Colonic mucosa (tissue), 4 donors: ENCODE data around the gene CYP21A2. TPM values are rescaled to one million over a fixed set of nuclear protein-coding genes. Genes with fewer than 3 reads are reported as not detected.
"Not testable (repeated sequence)": the region's sequence is repeated elsewhere in the genome, so short reads cannot be mapped to it uniquely, and the experiment has no call there.

ENCODE experiments used
- DNase-seq: peaks from one replicate; pipeline ENCODE4 v3.0.0-alpha.2; 2020
- H3K27ac ChIP-seq: fragments of 200-600 bp; one replicate; pipeline ENCODE4 v1.8.0; 2021
- H3K27me3 ChIP-seq: fragments of 200-600 bp; one replicate; pipeline ENCODE4 v1.8.0; 2021
- H3K36me3 ChIP-seq: fragments of 200-600 bp; one replicate; pipeline ENCODE4 v1.8.0; 2021
- H3K4me1 ChIP-seq: fragments of 200-600 bp; one replicate; pipeline ENCODE4 v1.8.0; 2021; ENCODE audit warnings: mild to moderate bottlenecking
- H3K4me3 ChIP-seq: fragments of 200-600 bp; one replicate; pipeline ENCODE4 v1.8.0; 2021
- H3K9ac ChIP-seq, 2 donors: one replicate each; pipeline ENCODE4 v1.7.0; 2013; ENCODE audit warnings: control low read depth in 2 of 2, low read depth in 2 of 2, low read length in 2 of 2
- H3K9me3 ChIP-seq: fragments of 200-600 bp; one replicate; pipeline ENCODE4 v1.8.0; 2021
- CTCF ChIP-seq: fragments of 200-600 bp; IDR thresholded peaks from one replicate; pipeline ENCODE4 v1.8.0; 2022; ENCODE audit warnings: antibody characterized with exemption, mild to moderate bottlenecking
- intact Hi-C: fragments of 100-400 bp; cut with DNase I; formaldehyde crosslinking; loops from one replicate; pipeline ENCODE4 v1.14.1; 2022
- total RNA-seq, 2 donors: library from RNA; stranded (reverse); fragmentation: NEBNext Ultra II Directional in 1 of 2; extraction: Animal tissue kit (Norgen Biotek cat#: 25700) in 1 of 2; gene quantifications; one replicate each; pipeline ENCODE4 v1.2.1, GENCODE V29; 2021
- donor health status: healthy.
- donor health status: DM: no; HTN: no; CAD: no.
- donor health status: DM: no; HTN: no; CAD: no.

The CYP21A2 gene
- total RNA-seq, 2 donors from 2014 or later, result 3.3 TPM; not detected in 1

- H3K4me3 ChIP-seq, result no peak overlapping the region
- H3K27ac ChIP-seq, result no peak overlapping the region
- TF ChIP-seq CTCF, result no peak
- H3K9me3 ChIP-seq, result no peaks in the 10 kb centered on the region
- intact Hi-C loops, result no loop called here
- H3K27me3 ChIP-seq, result no peaks in the 10 kb centered on the region
- H3K9ac ChIP-seq, result no peak overlapping the region
- H3K36me3 ChIP-seq, result no peaks in the 10 kb centered on the region
- no peak for DNase-seq
- H3K4me1 ChIP-seq, result no peaks in the 10 kb centered on the region
These were observed 18.0 kb downstream of the CYP21A2 start for GRCh38 chr6:32056254-32056653.

GRCh38 chr6:32057966-32058365, 19.8 kb downstream of the CYP21A2 start:
- H3K36me3 ChIP-seq, result no peaks in the 10 kb centered on the region
- no peak for DNase-seq
- H3K27me3 ChIP-seq, result no peaks in the 10 kb centered on the region
- H3K9me3 ChIP-seq, result no peaks in the 10 kb centered on the region
- H3K27ac ChIP-seq, result no peak overlapping the region
- no peak for TF ChIP-seq CTCF
- no peak overlapping the region for H3K9ac ChIP-seq
- intact Hi-C loops, result no loop called here
- no peaks in the 10 kb centered on the region for H3K4me1 ChIP-seq
- H3K4me3 ChIP-seq, result no peak overlapping the region

- no peaks in the 10 kb centered on the region for H3K4me1 ChIP-seq
- no peaks in the 10 kb centered on the region for H3K36me3 ChIP-seq
- H3K9ac ChIP-seq, result no peak overlapping the region
- H3K4me3 ChIP-seq, result no peak overlapping the region
- DNase-seq, result no peak
- H3K27ac ChIP-seq, result no peak overlapping the region
- intact Hi-C loops, result no loop called here
- no peak for TF ChIP-seq CTCF
- H3K27me3 ChIP-seq, result no peaks in the 10 kb centered on the region
- no peaks in the 10 kb centered on the region for H3K9me3 ChIP-seq
These were observed 20.3 kb downstream of the CYP21A2 start for GRCh38 chr6:32058511-32058963.

- intact Hi-C loops, result no loop called here
- no peak for DNase-seq
- TF ChIP-seq CTCF, result no peak
- Histone ChIP-seq H3K9ac (no peak overlapping the region), H3K9me3 (no peaks in the 10 kb centered on the region), H3K4me3 (no peak overlapping the region), H3K27me3 (no peaks in the 10 kb centered on the region), H3K36me3 (no peaks in the 10 kb centered on the region), H3K4me1 (no peaks in the 10 kb centered on the region), H3K27ac (no peak overlapping the region)
These were observed 22.9 kb downstream of the CYP21A2 start for GRCh38 chr6:32060966-32061655.

GRCh38 chr6:32064706-32065105, 26.5 kb downstream of the CYP21A2 start:
- no peak for DNase-seq
- H3K27ac ChIP-seq, result no peak overlapping the region
- intact Hi-C loops, result no loop called here
- TF ChIP-seq CTCF, result no peak
- no peaks in the 10 kb centered on the region for H3K27me3 ChIP-seq
- H3K9me3 ChIP-seq, result no peaks in the 10 kb centered on the region
- H3K4me3 ChIP-seq, result no peak overlapping the region
- H3K4me1 ChIP-seq, result no peaks in the 10 kb centered on the region
- no peaks in the 10 kb centered on the region for H3K36me3 ChIP-seq
- H3K9ac ChIP-seq, result no peak overlapping the region

GRCh38 chr6:32067521-32067920, 29.3 kb downstream of the CYP21A2 start:
- intact Hi-C loops, H3K9ac ChIP-seq, DNase-seq, H3K27ac ChIP-seq, H3K9me3 ChIP-seq, H3K27me3 ChIP-seq, H3K4me1 ChIP-seq, H3K4me3 ChIP-seq, H3K36me3 ChIP-seq: not testable (repeated sequence)

GRCh38 chr6:32068315-32068714, 30.1 kb downstream of the CYP21A2 start:
- H3K27ac ChIP-seq, DNase-seq, H3K9ac ChIP-seq, H3K9me3 ChIP-seq, H3K4me1 ChIP-seq, intact Hi-C loops, H3K4me3 ChIP-seq, H3K27me3 ChIP-seq, H3K36me3 ChIP-seq: not testable (repeated sequence)
